Panc1 (cell line): ENCODE results near the gene FAM83C. TPM values are rescaled to one million over a fixed set of nuclear protein-coding genes. Genes with fewer than 3 reads are reported as not detected.
A peak's percentile ranks its signal among the peaks of the same experiment; 100 is the strongest.

ENCODE experiments used
- ATAC-seq: fragments of 200-7000 bp; cut with Tn5 transposase; 2 replicates; pipeline ENCODE4 v1.9.1; 2020; ENCODE audit warnings: mild to moderate bottlenecking, moderate library complexity
- BruUV-seq: library from RNA; stranded (reverse); fragments of 400-500 nt; replicated peaks from 2 replicates; lab custom pipeline; 2021; lab: Mats Ljungman, UMichigan
- CTCF ChIA-PET: fragments of 300-600 bp; sonication (Branson Sonifier 250); formaldehyde crosslinking; loops from one replicate; lab custom pipeline; 2022; ENCODE audit warnings: antibody characterized with exemption; lab: Charles Lee
- POLR2A ChIA-PET: fragments of 300-600 bp; sonication (Branson Sonifier 250); formaldehyde crosslinking; loops from one replicate; lab custom pipeline; 2022; ENCODE audit warnings: antibody characterized with exemption; lab: Charles Lee
- DNase-seq: peaks from one replicate; pipeline ENCODE4 v3.0.0-alpha.2; 2010; ENCODE audit warnings: low read depth, low spot score
- H3K27ac ChIP-seq: 2 replicates; pipeline ENCODE4 v1.5.1; 2011; ENCODE audit warnings: mild to moderate bottlenecking, low read length, inconsistent platforms
- H3K27me3 ChIP-seq: fragments of 200-500 bp; sonication (Bioruptor generic); 2 replicates; pipeline ENCODE4 v1.6.0; 2014; ENCODE audit warnings: low read length, inconsistent platforms; ENCODE audit not compliant: control insufficient read depth, insufficient read depth
- H3K36me3 ChIP-seq: fragments of 200-500 bp; sonication (Bioruptor generic); 2 replicates; pipeline ENCODE4 v1.5.1; 2014; ENCODE audit warnings: inconsistent platforms, mild to moderate bottlenecking, low read length, moderate library complexity; ENCODE audit not compliant: control insufficient read depth, insufficient read depth
- H3K4me1 ChIP-seq: 2 replicates; pipeline ENCODE4 v1.5.1; 2011; ENCODE audit warnings: inconsistent platforms, mild to moderate bottlenecking, low read length, moderate library complexity; ENCODE audit not compliant: control insufficient read depth, insufficient read depth
- H3K4me3 ChIP-seq, 2 experiments: 2 replicates each; pipeline ENCODE4 v1.5.1; 2011 to 2012; ENCODE audit warnings: low read depth in 2 of 2, low read length in 2 of 2, mild to moderate bottlenecking in 2 of 2, inconsistent platforms in 1 of 2, moderate library complexity in 1 of 2
- H3K9me3 ChIP-seq: fragments of 200-500 bp; sonication (Bioruptor generic); 2 replicates; pipeline ENCODE4 v1.5.1; 2014; ENCODE audit warnings: low read depth, mild to moderate bottlenecking, inconsistent platforms, low read length, moderate library complexity; ENCODE audit not compliant: control insufficient read depth, insufficient read depth
- POLR2AphosphoS5 ChIP-seq: IDR thresholded peaks from 2 replicates; pipeline ENCODE4 v1.6.1; 2012; ENCODE audit warnings: mild to moderate bottlenecking, low read depth, low read length, moderate library complexity
- SIN3A ChIP-seq: IDR thresholded peaks from 2 replicates; pipeline ENCODE4 v1.6.1; 2012; ENCODE audit warnings: low read depth, mild to moderate bottlenecking, low read length, moderate library complexity, borderline replicate concordance; ENCODE audit not compliant: insufficient read depth
- TCF7L2 ChIP-seq: IDR thresholded peaks from 2 replicates; pipeline ENCODE4 v1.6.1; 2011; ENCODE audit warnings: mild to moderate bottlenecking, low read depth, low read length, inconsistent platforms
- in situ Hi-C: cut with HindIII; loops from 2 replicates; pipeline ENCODE4 v1.10.0; 2016; ENCODE audit warnings: low sequenced_read_pairs, low pct_unique_long_range_greater_than_20kb
- intact Hi-C: fragments of 100-400 bp; cut with micrococcal nuclease; formaldehyde crosslinking; loops from one replicate; pipeline ENCODE4 v1.10.0; 2022; ENCODE audit not compliant: unreplicated experiment
- total RNA-seq: library from RNA; stranded (reverse); gene quantifications from one replicate; pipeline ENCODE4 v1.2.1, GENCODE V29; 2021; ENCODE audit not compliant: unreplicated experiment
- TF ChIP-seq, protein P1 (sequence below), 2 experiments: IDR thresholded peaks; 2 replicates each; pipeline ENCODE4 v1.6.1; 2011 to 2012; ENCODE audit warnings: low read depth in 2 of 2, control low read depth in 1 of 2, low read length in 1 of 2, mild to moderate bottlenecking in 1 of 2, moderate library complexity in 1 of 2; ENCODE audit not compliant: insufficient read depth in 1 of 2
- TF ChIP-seq, protein P2 (sequence below): fragments of 450-650 bp; IDR thresholded peaks from 2 replicates; pipeline ENCODE4 v1.5.1; 2017; ENCODE audit warnings: mild to moderate bottlenecking

Gene FAM83C
- total RNA-seq, 1 experiment from 2014 or later: not detected

GRCh38 chr20:35305682-35306556 lies 13.7 kb upstream of the FAM83C start:
- ChIA-PET CTCF (interaction anchor here (0.5 to 2.0 kb wide), 11 partner anchors 9 to 322 kb away, joined by 3 to 9 read pairs (median 3); no protein-coding TSS in a partner anchor), POLR2A (interaction anchor here (0.5 kb wide), 1 partner anchor 215 kb away, joined by 8 read pairs; no protein-coding TSS in a partner anchor)
- Histone ChIP-seq H3K9me3 (no peaks in the 10 kb centered on the region), H3K27ac (peak overlapping the region; percentile 97), H3K36me3 (no peaks in the 10 kb centered on the region; the same call in 1 of the 2 replicates), H3K4me3 (no peak overlapping the region), H3K4me1 (peaks cover 80% of the 10 kb centered on the region), H3K27me3 (no peaks in the 10 kb centered on the region)
- TF ChIP-seq TCF7L2 (peak; percentile 91), POLR2AphosphoS5 (peak; percentile 89), SIN3A (no peak)
- in situ Hi-C loops (no loop called here), intact Hi-C loops (no loop called here)
- BruUV-seq: no TSS peak
- ATAC-seq: peak; percentile 87
- DNase-seq: peak; percentile 96

GRCh38 chr20:35304956-35305355 lies 12.7 kb upstream of the FAM83C start:
- POLR2A ChIA-PET: interaction anchor here (0.5 to 0.6 kb wide), 2 partner anchors 149 to 214 kb away, joined by 6 to 8 read pairs; no protein-coding TSS in a partner anchor
- Histone ChIP-seq H3K27ac (peak overlapping the region; percentile 97), H3K9me3 (no peaks in the 10 kb centered on the region), H3K27me3 (no peaks in the 10 kb centered on the region), H3K4me1 (peaks cover 78% of the 10 kb centered on the region), H3K36me3 (no peaks in the 10 kb centered on the region; the same call in 1 of the 2 replicates), H3K4me3 (no peak overlapping the region)
- no peak for TF ChIP-seq SIN3A
- TF ChIP-seq, protein P1, sequence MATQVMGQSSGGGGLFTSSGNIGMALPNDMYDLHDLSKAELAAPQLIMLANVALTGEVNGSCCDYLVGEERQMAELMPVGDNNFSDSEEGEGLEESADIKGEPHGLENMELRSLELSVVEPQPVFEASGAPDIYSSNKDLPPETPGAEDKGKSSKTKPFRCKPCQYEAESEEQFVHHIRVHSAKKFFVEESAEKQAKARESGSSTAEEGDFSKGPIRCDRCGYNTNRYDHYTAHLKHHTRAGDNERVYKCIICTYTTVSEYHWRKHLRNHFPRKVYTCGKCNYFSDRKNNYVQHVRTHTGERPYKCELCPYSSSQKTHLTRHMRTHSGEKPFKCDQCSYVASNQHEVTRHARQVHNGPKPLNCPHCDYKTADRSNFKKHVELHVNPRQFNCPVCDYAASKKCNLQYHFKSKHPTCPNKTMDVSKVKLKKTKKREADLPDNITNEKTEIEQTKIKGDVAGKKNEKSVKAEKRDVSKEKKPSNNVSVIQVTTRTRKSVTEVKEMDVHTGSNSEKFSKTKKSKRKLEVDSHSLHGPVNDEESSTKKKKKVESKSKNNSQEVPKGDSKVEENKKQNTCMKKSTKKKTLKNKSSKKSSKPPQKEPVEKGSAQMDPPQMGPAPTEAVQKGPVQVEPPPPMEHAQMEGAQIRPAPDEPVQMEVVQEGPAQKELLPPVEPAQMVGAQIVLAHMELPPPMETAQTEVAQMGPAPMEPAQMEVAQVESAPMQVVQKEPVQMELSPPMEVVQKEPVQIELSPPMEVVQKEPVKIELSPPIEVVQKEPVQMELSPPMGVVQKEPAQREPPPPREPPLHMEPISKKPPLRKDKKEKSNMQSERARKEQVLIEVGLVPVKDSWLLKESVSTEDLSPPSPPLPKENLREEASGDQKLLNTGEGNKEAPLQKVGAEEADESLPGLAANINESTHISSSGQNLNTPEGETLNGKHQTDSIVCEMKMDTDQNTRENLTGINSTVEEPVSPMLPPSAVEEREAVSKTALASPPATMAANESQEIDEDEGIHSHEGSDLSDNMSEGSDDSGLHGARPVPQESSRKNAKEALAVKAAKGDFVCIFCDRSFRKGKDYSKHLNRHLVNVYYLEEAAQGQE (IDR thresholded peaks at IDR 0.05; ENCODE audit: insufficient read depth in 1 of 2, low read depth in 2 of 2, low read length in 1 of 2): no peak
- TF ChIP-seq, protein P2, sequence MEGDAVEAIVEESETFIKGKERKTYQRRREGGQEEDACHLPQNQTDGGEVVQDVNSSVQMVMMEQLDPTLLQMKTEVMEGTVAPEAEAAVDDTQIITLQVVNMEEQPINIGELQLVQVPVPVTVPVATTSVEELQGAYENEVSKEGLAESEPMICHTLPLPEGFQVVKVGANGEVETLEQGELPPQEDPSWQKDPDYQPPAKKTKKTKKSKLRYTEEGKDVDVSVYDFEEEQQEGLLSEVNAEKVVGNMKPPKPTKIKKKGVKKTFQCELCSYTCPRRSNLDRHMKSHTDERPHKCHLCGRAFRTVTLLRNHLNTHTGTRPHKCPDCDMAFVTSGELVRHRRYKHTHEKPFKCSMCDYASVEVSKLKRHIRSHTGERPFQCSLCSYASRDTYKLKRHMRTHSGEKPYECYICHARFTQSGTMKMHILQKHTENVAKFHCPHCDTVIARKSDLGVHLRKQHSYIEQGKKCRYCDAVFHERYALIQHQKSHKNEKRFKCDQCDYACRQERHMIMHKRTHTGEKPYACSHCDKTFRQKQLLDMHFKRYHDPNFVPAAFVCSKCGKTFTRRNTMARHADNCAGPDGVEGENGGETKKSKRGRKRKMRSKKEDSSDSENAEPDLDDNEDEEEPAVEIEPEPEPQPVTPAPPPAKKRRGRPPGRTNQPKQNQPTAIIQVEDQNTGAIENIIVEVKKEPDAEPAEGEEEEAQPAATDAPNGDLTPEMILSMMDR: no peak
- TF ChIP-seq TCF7L2: no peak
- no peak for TF ChIP-seq POLR2AphosphoS5
- CTCF ChIA-PET: interaction anchor here (0.6 to 2.2 kb wide), 4 partner anchors 24 to 134 kb away, joined by 3 to 10 read pairs (median 6); partner anchors contain the start of gene MMP24OS
- intact Hi-C loops: loop anchor here (5.0 kb wide), 1 partner anchor 142 kb away; no protein-coding TSS in a partner anchor
- in situ Hi-C loops: no loop called here
- ATAC-seq (no peak), DNase-seq (no peak)
- BruUV-seq: no TSS peak
